ENCODE measurements around the gene SLC39A10. TPM values are rescaled to one million over a fixed set of nuclear protein-coding genes. Genes with fewer than 3 reads are reported as not detected.

SLC39A10 gene
- total and polyA plus RNA-seq, 9 donors: 9.1 to 33.5 (median 26.4) TPM

- Histone ChIP-seq H3K36me3 (no peaks in the 10 kb centered on the region), H3K27me3 (no peaks in the 10 kb centered on the region), H3K4me1 (ENCODE audit: insufficient read depth) (peaks cover 3% of the 10 kb centered on the region), H3K27ac (no peak overlapping the region), H3K4me3 (no peak overlapping the region), H3K9me3 (no peaks in the 10 kb centered on the region)
- no peak for TF ChIP-seq POLR2A (IDR thresholded peaks at IDR 0.05)
- no peak for TF ChIP-seq EP300 (IDR thresholded peaks at IDR 0.05)
- no peak for TF ChIP-seq CTCF (IDR thresholded peaks at IDR 0.05)
- WGBS, 3 donors: 1 to 8% (median 6%) methylated on average over 3 of the region's 3 CpGs
- intact Hi-C loops (cut with DNase I): no loop called here
- no peak for DNase-seq
These were observed 44.2 kb upstream of the SLC39A10 start for GRCh38 chr2:195612611-195613495.

DNA sequence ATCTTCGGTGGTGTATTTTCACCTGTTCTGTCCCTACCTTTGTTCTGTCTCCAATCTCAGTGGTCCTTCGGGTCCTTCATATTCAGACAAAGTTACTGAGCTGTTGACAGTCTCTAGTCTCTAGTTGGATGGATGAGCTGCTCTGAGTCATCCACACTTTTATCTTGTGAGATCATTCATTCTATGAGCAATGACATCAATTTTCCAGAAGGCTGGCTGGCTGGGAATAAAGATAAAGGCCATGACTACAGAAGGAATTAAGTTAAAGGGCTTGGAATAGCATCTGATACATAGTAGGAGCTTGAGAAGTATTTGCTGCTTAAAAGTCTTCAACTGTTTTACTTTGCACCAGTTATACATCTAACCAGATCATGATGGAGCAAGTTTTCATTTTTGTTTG lies 43.1 kb upstream of the SLC39A10 start:
- intact Hi-C loops (cut with DNase I): no loop called here
- TF ChIP-seq CTCF (IDR thresholded peaks at IDR 0.05) (no peak), POLR2A (IDR thresholded peaks at IDR 0.05) (no peak), EP300 (IDR thresholded peaks at IDR 0.05) (no peak)
- Histone ChIP-seq H3K9me3 (no peaks in the 10 kb centered on the region), H3K27me3 (no peaks in the 10 kb centered on the region), H3K27ac (no peak overlapping the region), H3K4me1 (ENCODE audit: insufficient read depth) (peaks cover 3% of the 10 kb centered on the region), H3K4me3 (no peak overlapping the region), H3K36me3 (no peaks in the 10 kb centered on the region)
- WGBS, 3 donors: 37 to 47% (median 39%) methylated on average over 2 of the region's 2 CpGs
- no peak for DNase-seq

DNA sequence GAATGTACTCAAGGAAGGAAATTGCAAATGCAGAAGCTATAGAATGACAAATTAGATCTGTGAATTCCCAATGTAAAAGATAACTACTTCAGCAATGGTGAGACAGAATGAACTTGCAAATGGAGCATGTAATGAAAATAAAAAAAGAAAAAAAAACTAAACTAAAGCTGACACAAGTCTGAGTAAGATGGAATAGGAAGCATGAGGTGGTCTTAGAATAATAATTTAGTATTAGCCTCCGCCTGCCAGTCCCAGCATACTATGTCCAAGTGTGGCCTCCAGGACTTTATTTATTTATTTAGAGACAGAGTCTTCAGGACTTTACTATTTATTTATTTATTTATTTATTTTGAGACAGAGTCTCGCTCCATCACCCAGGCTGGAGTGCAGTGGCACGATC lies 37.4 kb upstream of the SLC39A10 start:
- Histone ChIP-seq H3K9me3 (no peaks in the 10 kb centered on the region), H3K27me3 (no peaks in the 10 kb centered on the region), H3K4me1 (ENCODE audit: insufficient read depth) (no peaks in the 10 kb centered on the region), H3K36me3 (no peaks in the 10 kb centered on the region), H3K4me3 (no peak overlapping the region), H3K27ac (no peak overlapping the region)
- intact Hi-C loops (cut with DNase I): no loop called here
- no peak for DNase-seq
- 98 to 100% (median 98%) methylated on average over 3 of the region's 3 CpGs for WGBS, 3 donors
- no peak for TF ChIP-seq POLR2A (IDR thresholded peaks at IDR 0.05)
- no peak for TF ChIP-seq EP300 (IDR thresholded peaks at IDR 0.05)
- no peak for TF ChIP-seq CTCF (IDR thresholded peaks at IDR 0.05)

DNA sequence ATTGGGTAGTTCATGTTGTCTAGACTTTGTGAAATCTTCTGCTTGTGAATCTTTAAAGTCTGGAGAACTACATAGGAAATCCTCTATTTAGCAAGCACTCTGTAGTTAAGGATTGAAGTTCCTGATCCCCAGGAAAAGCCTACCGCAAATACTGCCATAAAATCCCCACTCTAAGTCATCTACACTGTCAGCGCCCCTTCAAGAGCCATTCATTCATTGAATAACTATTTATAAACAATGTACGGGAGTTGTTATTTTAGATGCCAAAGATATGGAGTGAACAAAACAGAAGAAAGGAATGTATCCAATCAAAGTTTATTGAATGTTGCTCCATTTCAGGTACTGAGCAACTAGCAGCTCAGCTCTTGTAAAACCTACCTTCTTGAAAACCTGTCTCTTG lies 36.5 kb upstream of the SLC39A10 start:
- Histone ChIP-seq H3K27me3 (no peaks in the 10 kb centered on the region), H3K36me3 (no peaks in the 10 kb centered on the region), H3K4me3 (no peak overlapping the region), H3K4me1 (ENCODE audit: insufficient read depth) (no peaks in the 10 kb centered on the region), H3K27ac (no peak overlapping the region), H3K9me3 (no peaks in the 10 kb centered on the region)
- intact Hi-C loops (cut with DNase I): no loop called here
- DNase-seq: no peak
- 80 to 88% (median 86%) methylated on average over 3 of the region's 3 CpGs for WGBS, 3 donors
- TF ChIP-seq EP300 (IDR thresholded peaks at IDR 0.05): no peak
- TF ChIP-seq POLR2A (IDR thresholded peaks at IDR 0.05): no peak
- no peak for TF ChIP-seq CTCF (IDR thresholded peaks at IDR 0.05)

All from ovary (tissue), 9 donors.